ENCODE results near the gene RELL2.

The RELL2 gene

GRCh38 chr5:141649056-141649688 lies 12.4 kb downstream of the RELL2 start:
- no peak for DNase-seq (ENCODE audit: low read depth in 2 of 2)

GRCh38 chr5:141649972-141650371 lies 13.2 kb downstream of the RELL2 start:
- no peak for DNase-seq (ENCODE audit: low read depth in 2 of 2)

DNA sequence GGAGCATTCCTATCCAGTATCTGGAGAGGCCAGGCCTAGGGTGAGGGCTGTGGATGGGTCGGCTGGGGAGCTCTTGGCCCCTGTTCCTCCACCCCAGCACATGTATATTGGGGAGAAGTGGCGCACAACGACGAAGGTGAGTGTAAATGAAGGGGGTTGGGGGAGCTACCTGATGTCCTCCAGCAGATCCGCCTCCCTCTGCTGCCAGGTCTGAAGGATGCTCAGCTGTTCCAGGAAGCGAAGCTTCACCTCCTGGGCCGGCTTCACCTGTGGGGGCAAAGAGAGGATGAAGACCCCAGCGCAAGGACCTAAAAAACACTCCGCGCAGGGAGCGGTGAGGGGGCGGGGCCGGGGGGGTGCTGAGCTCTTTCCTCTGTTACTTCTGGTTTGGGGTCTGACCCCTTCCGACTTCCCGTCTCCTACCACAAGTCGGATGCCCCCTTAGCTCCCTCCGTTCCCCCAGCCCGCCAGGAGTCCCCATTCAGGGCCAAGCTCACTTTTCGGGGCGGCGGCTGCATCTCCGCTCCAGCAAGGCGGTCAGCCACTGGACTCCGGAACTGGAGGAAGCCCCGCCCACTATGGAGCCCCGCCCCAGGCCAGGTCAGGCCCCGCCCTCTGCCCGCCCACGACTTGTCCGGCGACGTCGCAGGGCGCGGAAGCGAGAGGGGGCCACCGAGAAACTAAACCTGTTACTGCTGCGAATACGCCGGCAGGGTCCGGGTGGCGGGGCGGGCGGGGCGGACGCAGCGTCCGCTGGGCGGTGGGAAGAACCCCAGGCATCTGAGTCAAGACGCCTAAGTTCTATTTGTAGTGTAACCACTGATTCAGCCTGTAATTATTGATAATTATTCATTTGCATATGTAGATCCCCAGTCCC lies 14.3 kb downstream of the RELL2 start, which contains the start of gene FCHSD1:
TSS of gene FCHSD1 (minus strand) at position 568 of the 877 bp plus-strand sequence. CDS start at position 518, 50 bp downstream.
- DNase-seq (ENCODE audit: low read depth in 2 of 2) = peak; percentile 80 to 85

DNA sequence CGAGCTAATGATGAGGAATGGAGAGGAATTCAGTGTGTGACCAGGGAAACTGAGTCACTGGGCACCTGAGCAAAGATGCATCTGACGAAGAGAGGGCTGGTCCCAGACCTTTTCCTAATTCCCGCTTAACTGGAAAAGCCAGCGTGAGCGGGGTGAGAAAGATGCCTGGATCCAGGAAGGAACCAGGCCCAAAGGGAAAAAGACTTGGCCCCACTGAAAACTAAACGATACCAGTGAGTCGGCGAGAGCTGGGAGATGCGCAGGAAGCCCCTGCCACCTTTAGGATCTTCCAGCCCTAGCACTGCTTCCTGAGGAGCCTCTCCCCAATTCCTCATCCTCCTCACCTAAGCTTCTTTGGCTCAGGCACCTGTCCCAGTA lies 14.9 kb downstream of the RELL2 start:
- no peak for DNase-seq (ENCODE audit: low read depth in 2 of 2)

GRCh38 chr5:141654298-141654697 lies 17.5 kb downstream of the RELL2 start:
- no peak for DNase-seq (ENCODE audit: low read depth in 2 of 2)

- DNase-seq (ENCODE audit: low read depth in 2 of 2) = no peak
Observed at GRCh38 chr5:141655020-141655419, 18.2 kb downstream of the RELL2 start.

DNA sequence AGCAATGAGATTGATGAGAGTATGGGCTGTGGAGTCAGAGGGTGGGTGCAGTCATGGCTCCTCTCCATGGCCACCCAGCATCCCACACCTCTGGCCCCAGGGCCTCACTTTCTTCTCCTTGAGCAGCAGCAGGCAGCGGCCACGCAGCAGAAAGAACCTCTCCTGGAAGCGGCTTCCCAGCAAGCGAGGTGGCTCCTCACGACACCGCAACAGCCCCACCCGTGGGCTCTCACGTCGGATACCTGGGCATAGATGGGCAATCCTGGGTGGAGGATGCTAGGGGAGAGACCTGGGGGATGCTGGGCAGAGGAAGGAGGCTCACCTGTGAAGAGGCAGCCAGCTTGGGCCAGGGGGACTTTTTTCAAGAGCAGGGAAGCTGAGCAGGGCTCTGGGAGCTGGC lies 19.6 kb downstream of the RELL2 start:
- no peak for DNase-seq (ENCODE audit: low read depth in 2 of 2)

- no peak for DNase-seq (ENCODE audit: low read depth in 2 of 2)
Observed at GRCh38 chr5:141657404-141657803, 20.6 kb downstream of the RELL2 start.

DNA sequence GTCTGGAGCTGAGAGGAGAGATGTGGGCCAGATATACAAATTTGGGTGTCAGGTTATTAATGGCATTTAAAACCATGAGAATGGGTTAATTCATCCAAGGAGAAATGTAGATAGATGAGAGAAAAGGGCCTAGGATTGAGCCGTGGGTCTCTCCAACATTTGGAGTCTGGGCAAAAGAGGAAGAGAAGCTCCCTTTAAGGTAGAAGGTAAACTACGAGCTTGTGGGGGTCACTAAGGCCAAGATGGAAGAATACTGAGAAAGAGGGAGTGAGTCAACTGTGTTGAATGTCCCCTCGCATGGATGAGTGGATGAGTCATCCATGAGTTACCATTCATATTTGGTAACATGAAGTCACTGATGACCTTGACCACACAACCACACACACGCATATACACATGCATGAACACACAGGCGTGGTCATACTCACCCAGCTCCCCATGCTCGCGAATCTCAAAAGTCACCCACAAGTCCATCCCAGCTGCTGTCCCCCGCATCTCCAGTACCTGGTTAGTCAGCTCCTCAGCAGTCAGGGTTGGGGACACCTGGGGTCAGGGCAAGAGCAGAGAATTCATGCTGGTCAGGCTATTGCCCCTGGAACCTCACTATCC lies 21.2 kb downstream of the RELL2 start:
- no peak for DNase-seq (ENCODE audit: low read depth in 2 of 2)

GRCh38 chr5:141662028-141662427 lies 25.2 kb downstream of the RELL2 start:
- no peak for DNase-seq (ENCODE audit: low read depth in 2 of 2)

GRCh38 chr5:141663506-141663905 lies 26.7 kb downstream of the RELL2 start:
- no peak for DNase-seq (ENCODE audit: low read depth in 2 of 2)

DNA sequence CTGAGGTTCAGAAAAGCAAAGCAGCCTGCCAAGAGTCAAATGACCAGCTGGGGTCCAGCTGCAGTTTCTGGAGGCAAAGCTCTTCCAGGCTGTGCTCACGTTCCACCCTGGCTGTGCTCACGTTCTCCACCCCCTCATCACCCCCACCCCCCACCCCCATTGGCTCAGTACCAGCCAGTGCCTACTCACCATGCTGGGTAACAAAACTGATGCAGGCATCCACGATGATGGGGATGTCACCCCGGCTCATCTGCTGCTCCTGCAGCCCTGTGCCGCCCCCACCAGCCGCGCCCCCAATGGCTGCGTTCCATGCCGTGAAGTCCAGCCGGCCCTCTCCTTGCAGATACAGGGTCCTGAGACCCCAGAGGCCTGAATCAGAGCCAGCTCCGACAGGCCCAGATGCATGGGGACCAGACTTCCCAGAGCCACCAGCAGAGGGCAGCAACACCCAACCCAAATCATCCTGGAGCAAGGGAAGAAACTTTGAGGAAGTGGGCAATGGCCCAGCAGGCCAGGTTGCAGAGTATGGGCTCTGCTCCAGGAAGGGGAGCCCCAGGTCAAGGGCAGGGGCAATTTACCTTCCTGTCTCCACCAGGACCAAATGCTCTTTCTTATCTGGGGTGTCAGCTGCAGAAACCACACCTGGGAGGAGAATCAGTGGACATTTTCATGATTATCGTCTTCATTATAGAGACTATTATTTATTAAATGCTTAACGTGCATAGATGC lies 28.1 kb downstream of the RELL2 start:
- peak; percentile 61 to 64 for DNase-seq (ENCODE audit: low read depth in 2 of 2)

DNA sequence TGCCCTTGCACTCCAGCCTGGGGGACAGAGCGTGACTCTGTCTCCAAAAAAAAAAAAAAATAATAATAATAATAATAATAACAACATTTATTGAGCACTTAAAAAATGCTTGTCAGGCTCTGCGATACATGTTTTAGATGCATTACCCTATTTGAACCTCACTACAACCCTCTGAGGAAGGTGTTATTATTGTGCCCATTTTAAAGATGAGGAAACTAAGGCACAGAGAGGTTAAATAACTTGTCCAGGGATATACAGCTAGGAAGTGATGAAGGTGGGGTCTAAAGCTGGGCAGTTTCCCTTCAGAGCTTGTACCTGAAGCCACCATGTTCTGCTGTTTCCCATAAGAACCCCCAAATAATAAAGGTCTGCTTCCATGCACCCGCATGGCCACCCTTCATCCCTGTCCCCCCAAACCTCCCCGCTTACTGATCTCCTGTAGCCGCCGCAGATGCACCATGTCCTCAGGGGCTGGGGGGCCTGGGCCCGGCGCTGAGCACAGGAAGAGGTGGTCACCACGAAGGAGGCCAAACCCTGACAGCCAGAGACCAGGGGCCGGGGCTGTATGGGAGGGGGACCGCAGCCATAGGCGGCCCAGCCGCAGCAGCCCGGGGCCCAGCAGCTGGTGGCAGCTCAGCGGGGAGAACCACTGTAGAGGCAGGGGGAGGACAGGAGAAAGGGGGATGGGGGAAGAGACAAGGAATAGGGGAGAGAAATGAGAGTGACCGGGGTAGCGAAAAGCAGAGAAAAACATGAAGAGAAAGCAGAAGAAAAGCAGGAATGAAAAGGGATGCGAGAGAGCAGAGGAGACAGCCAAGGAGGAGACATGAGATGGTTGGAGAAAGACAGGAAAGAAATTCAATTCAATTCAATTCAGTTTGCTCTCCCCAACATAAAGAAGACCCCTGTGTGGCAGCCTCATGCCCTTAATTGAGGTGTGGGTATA lies 29.5 kb downstream of the RELL2 start:
- no peak for DNase-seq (ENCODE audit: low read depth in 2 of 2)

DNA sequence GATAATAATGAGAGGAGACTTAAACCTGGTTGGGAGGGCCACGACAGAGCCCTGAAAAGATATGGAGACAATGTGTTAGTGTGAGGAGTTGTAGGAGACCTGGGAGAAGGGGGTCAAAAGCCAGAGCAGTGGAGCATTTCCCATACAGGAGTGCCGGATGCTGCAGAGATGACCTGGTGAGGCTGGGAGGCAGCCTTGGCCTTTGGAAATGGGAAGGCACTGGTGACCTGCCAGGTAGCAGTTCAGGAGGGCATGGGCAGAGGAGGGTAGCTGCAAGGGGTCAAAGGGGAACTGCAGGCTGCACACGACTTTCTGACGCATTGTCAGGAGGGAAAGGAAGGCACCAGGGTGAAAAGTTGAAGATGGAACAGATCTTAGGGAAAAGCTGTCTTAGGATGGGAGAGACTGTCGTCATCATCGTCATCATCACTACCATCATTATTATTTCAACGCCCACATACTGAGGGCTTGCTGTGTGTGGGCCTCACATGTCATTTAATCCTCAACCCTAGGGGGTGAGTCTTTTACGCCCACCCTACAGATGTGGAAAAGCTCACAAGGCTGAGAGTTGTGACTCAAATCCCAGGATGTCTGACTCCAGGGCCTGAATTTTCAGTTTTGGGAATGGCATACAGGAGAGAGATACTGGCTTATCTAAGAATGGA lies 31.9 kb downstream of the RELL2 start:
- DNase-seq (ENCODE audit: low read depth in 2 of 2) = no peak

- DNase-seq (ENCODE audit: low read depth in 2 of 2) = no peak
Observed at GRCh38 chr5:141669520-141669919, 32.7 kb downstream of the RELL2 start.

GRCh38 chr5:141672071-141672840 lies 35.5 kb downstream of the RELL2 start:
- DNase-seq (ENCODE audit: low read depth in 2 of 2) = no peak

DNA sequence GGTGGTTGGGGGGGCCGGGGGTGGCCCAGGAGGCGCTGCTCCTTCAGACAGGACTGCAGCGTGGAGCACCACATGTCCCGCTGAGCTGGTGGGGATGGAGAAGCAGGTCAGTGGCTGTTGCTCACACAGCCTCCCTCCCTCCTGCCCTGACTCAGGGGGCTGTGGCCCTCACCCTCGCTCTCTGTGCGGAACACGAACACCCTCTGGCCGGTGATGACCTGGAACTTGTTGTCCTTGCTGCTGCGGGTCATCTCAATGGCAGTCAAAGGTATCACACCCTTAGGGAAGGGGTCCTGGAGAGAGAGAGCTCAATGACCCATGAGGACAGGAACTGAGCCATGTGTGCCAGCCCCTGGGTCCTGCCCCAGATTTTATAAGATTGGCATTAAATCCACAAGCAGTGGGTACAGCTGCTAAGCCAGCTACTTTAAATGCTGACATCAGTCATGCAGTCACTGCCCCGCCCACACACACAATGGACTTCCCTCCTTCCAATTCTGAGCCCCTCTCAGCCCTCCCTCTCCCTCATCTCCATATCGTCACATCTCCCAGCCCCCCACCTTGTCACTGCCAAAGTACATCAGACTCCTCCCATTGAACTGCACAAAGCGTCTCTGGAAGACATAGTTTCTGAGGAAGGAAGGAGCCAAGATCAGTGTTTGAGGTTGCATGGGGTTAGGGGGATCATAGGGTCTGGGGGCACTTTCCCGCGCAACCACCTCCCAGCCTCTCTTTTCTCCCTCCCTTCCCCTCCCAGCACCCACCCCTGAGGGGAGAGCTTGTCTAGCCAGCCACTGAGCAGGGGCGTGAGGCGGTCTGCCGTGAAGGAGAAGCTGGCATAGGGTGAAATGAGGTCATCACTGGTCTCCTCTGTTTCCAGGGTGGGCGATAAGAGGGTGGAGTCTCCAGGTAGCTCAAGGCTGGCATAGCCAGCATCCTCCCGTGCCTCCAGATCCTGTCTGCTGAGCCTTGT lies 36.3 kb downstream of the RELL2 start:
- no peak for DNase-seq (ENCODE audit: low read depth in 2 of 2)

DNA sequence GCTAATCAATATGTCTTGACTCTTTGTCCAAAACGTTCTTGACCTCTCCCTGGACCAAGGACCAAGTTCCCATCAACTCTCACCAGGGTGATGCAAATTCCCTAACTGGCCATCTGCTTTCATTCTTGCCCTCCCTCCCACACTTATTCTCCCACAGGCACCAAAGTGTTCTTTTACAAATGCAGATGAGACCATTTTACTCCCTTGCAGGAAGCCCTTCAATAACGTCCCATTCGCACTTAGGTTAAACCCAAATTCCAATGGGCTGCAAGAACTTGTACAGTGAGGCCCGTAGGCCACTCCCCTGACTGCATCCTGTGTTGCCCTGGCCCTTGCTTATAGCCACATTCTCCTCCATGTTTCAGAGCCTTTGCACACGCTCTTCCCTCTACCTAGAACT lies 38.0 kb downstream of the RELL2 start:
- no peak for DNase-seq (ENCODE audit: low read depth in 2 of 2)

All from stimulated activated CD4-positive, alpha-beta T cell treated with anti-CD3 and anti-CD28 coated beads, Interleukin-4, amount 100 ng/mL, for 48 hours (primary cell).